GM23338 (cell line): ENCODE results near the gene PARVB. TPM values are rescaled to one million over a fixed set of nuclear protein-coding genes. Genes with fewer than 3 reads are reported as not detected.

ENCODE experiments used
- ATAC-seq: fragments of 200-7000 bp; cut with Tn5 transposase; 3 replicates; pipeline ENCODE4 v1.9.1; 2020
- DNase-seq: peaks from one replicate; pipeline ENCODE4 v3.0.0-alpha.2; 2015; ENCODE audit warnings: low spot score
- H2AFZ ChIP-seq: fragments of 200-600 bp; sonication (generic); 2 replicates; pipeline ENCODE4 v1.8.0; 2016; ENCODE audit warnings: antibody characterized with exemption, mild to moderate bottlenecking, moderate library complexity
- H3F3A ChIP-seq: fragments of 200-600 bp; sonication (generic); replicated peaks from 2 replicates; pipeline ENCODE4 v1.8.0; 2017; ENCODE audit warnings: antibody characterized with exemption, mixed run types, low read depth
- H3K27ac ChIP-seq: fragments of 200-600 bp; sonication (generic); 2 replicates; pipeline ENCODE4 v1.6.1; 2016; ENCODE audit warnings: low read depth
- H3K27me3 ChIP-seq: fragments of 200-600 bp; sonication (generic); 2 replicates; pipeline ENCODE4 v1.8.0; 2016; ENCODE audit warnings: mild to moderate bottlenecking, mixed run types, moderate library complexity; ENCODE audit not compliant: insufficient read depth
- H3K36me3 ChIP-seq: fragments of 200-600 bp; sonication (generic); 2 replicates; pipeline ENCODE4 v1.8.0; 2016; ENCODE audit warnings: mild to moderate bottlenecking; ENCODE audit not compliant: insufficient read depth
- H3K4me1 ChIP-seq: fragments of 200-600 bp; sonication (generic); 2 replicates; pipeline ENCODE4 v1.8.0; 2016; ENCODE audit warnings: mild to moderate bottlenecking, moderate library complexity; ENCODE audit not compliant: insufficient read depth
- H3K4me2 ChIP-seq: fragments of 200-600 bp; sonication (generic); 2 replicates; pipeline ENCODE4 v1.7.1; 2017; ENCODE audit warnings: mixed run types
- H3K4me3 ChIP-seq: fragments of 200-600 bp; sonication (generic); 2 replicates; pipeline ENCODE4 v1.6.1; 2016; ENCODE audit warnings: mixed run types
- H3K79me2 ChIP-seq: fragments of 200-600 bp; sonication (generic); replicated peaks from 2 replicates; pipeline ENCODE4 v1.8.0; 2017; ENCODE audit warnings: mild to moderate bottlenecking; ENCODE audit not compliant: insufficient read depth
- H3K9me2 ChIP-seq: fragments of 200-600 bp; sonication (generic); 2 replicates; pipeline ENCODE4 v1.8.0; 2017; ENCODE audit not compliant: insufficient read depth
- H4K20me1 ChIP-seq: fragments of 200-600 bp; sonication (generic); replicated peaks from 2 replicates; pipeline ENCODE4 v1.8.0; 2017; ENCODE audit warnings: mild to moderate bottlenecking; ENCODE audit not compliant: insufficient read depth
- H3K27ac Mint-ChIP-seq: 2 replicates; pipeline ENCODE4 v1.8.0; 2020; ENCODE audit warnings: inconsistent platforms, mild to moderate bottlenecking, moderate library complexity, mixed read lengths
- H3K27me3 Mint-ChIP-seq: 3 replicates; pipeline ENCODE4 v1.8.0; 2022; ENCODE audit warnings: low read depth, mild to moderate bottlenecking, moderate library complexity, mixed read lengths, inconsistent platforms; ENCODE audit not compliant: insufficient read depth, poor library complexity
- H3K36me3 Mint-ChIP-seq: 3 replicates; pipeline ENCODE4 v1.8.0; 2021; ENCODE audit warnings: low read depth, mild to moderate bottlenecking, inconsistent platforms, moderate library complexity, mixed read lengths
- H3K4me1 Mint-ChIP-seq: 3 replicates; pipeline ENCODE4 v1.8.0; 2020; ENCODE audit warnings: mild to moderate bottlenecking, inconsistent platforms, mixed read lengths
- H3K4me3 Mint-ChIP-seq: 3 replicates; pipeline ENCODE4 v1.8.0; 2021; ENCODE audit warnings: moderate library complexity, mild to moderate bottlenecking, inconsistent platforms, mixed read lengths
- H3K9me3 Mint-ChIP-seq: 3 replicates; pipeline ENCODE4 v1.8.0; 2020; ENCODE audit warnings: moderate library complexity, mild to moderate bottlenecking, inconsistent platforms, mixed read lengths
- CREB1 ChIP-seq: fragments of 250-450 bp; sonication (Bioruptor Pico); IDR thresholded peaks from 2 replicates; pipeline ENCODE4 v1.5.0; 2020; ENCODE audit warnings: low read depth, mild to moderate bottlenecking, moderate library complexity
- CTCF ChIP-seq, 2 experiments: fragments of 200-600 bp in 1 of 2; sonication (generic) in 1 of 2; conservative IDR thresholded peaks; 2 replicates each; pipeline versions ENCODE4 v1.5.1 to v1.6.1; 2016 to 2017; ENCODE audit warnings: antibody characterized with exemption in 2 of 2, low read depth in 2 of 2, mild to moderate bottlenecking in 2 of 2, moderate library complexity in 1 of 2
- ETS1 ChIP-seq: IDR thresholded peaks from 2 replicates; pipeline ENCODE4 v1.6.1; 2016; ENCODE audit warnings: antibody characterized with exemption
- EZH2 ChIP-seq: fragments of 200-600 bp; sonication (generic); IDR thresholded peaks from one replicate; pipeline ENCODE4 v1.8.0; 2017; ENCODE audit warnings: antibody characterized with exemption, mild to moderate bottlenecking, low read depth; ENCODE audit not compliant: unreplicated experiment
- EZH2phosphoT487 ChIP-seq: fragments of 200-600 bp; sonication (generic); IDR thresholded peaks from one replicate; pipeline ENCODE4 v1.8.1; 2018; ENCODE audit warnings: antibody characterized with exemption; ENCODE audit not compliant: unreplicated experiment
- JUNB ChIP-seq: IDR thresholded peaks from one replicate; pipeline ENCODE4 v1.6.1; 2016; ENCODE audit warnings: antibody characterized with exemption; ENCODE audit not compliant: unreplicated experiment
- NANOG ChIP-seq: IDR thresholded peaks from 2 replicates; pipeline ENCODE4 v1.6.1; 2016; ENCODE audit warnings: antibody characterized with exemption, borderline replicate concordance
- POLR2AphosphoS5 ChIP-seq: IDR thresholded peaks from 2 replicates; pipeline ENCODE4 v1.6.1; 2016; ENCODE audit warnings: antibody characterized with exemption, low read depth
- REST ChIP-seq: IDR thresholded peaks from one replicate; pipeline ENCODE4 v1.6.1; 2018; ENCODE audit warnings: antibody characterized with exemption; ENCODE audit not compliant: unreplicated experiment
- STAT1 ChIP-seq: IDR thresholded peaks from one replicate; pipeline ENCODE4 v1.6.1; 2016; ENCODE audit warnings: antibody characterized with exemption; ENCODE audit not compliant: unreplicated experiment
- ZNF114 ChIP-seq: fragments of 250-450 bp; sonication (Bioruptor Pico); IDR thresholded peaks from 2 replicates; pipeline ENCODE4 v1.5.0; 2020; ENCODE audit warnings: mild to moderate bottlenecking, moderate library complexity
- ZNF331 ChIP-seq: fragments of 250-450 bp; sonication (Bioruptor Pico); IDR thresholded peaks from 2 replicates; pipeline ENCODE4 v1.5.0; 2020; ENCODE audit warnings: low read depth, mild to moderate bottlenecking, moderate library complexity
- ZNF462 ChIP-seq: fragments of 250-450 bp; sonication (Bioruptor Pico); IDR thresholded peaks from 2 replicates; pipeline ENCODE4 v1.5.0; 2020; ENCODE audit warnings: mild to moderate bottlenecking, moderate library complexity
- polyA plus RNA-seq: library from polyadenylated mRNA; unstranded; fragments of >200 nt; fragmentation: Nextera tagmentation; extraction: Ambion mirVana; gene quantifications from 2 replicates; pipeline ENCODE4 v1.2.1, GENCODE V29; 2016
- total RNA-seq: library from RNA; depleted of rRNA; stranded (reverse); fragments of >200 nt; shearing (Covaris generic); gene quantifications from 2 replicates; pipeline ENCODE4 v1.2.3, GENCODE V29; 2014

Gene PARVB
- total and polyA plus RNA-seq, 2 experiments from 2014 or later = 4.3 to 7.7 TPM

DNA sequence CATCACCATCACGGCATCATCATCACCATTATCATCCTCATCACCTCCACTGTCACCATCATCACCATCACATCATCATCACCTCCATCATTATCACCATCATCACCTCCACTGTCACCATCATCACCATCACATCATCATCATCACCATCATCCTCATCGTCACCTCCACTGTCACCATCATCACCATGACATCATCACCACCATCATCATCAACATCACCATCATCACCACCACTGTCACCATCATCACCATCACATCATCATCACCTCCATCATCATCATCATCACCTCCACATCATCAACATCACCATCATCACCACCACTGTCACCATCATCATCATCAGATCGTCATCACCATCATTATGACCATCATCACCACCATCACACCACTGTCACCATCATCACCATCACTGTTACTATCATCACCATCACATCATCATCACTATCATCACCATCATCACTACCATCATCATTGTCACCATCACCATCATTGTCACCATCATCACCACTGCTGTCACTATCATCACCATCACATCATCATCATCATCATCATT is 189.5 kb downstream of the PARVB start:
- no peaks in the 10 kb centered on the region for H3K4me1 ChIP-seq
- H3K4me2 ChIP-seq = no peak overlapping the region
- peaks cover 2% of the 10 kb centered on the region for H3K27me3 Mint-ChIP-seq
- no peaks in the 10 kb centered on the region for H3F3A ChIP-seq
- DNase-seq (no peak), ATAC-seq (no peak)
- no peaks in the 10 kb centered on the region for H4K20me1 ChIP-seq
- H3K79me2 ChIP-seq = no peaks in the 10 kb centered on the region
- no peak overlapping the region for H3K27ac Mint-ChIP-seq
- no peaks in the 10 kb centered on the region for H3K4me1 Mint-ChIP-seq
- no peak overlapping the region for H3K27ac ChIP-seq
- H2AFZ ChIP-seq = no peak overlapping the region
- no peaks in the 10 kb centered on the region; the same call in 1 of the 2 replicates for H3K9me2 ChIP-seq
- H3K36me3 Mint-ChIP-seq = no peaks in the 10 kb centered on the region
- H3K36me3 ChIP-seq = no peaks in the 10 kb centered on the region
- TF ChIP-seq POLR2AphosphoS5 (no peak), ZNF114 (CRISPR knock-in tag) (no peak), EZH2phosphoT487 (no peak), REST (no peak), CTCF (conservative IDR thresholded peaks at IDR 0.05; ENCODE audit: low read depth in 2 of 2) (no peak), ZNF462 (CRISPR knock-in tag) (no peak), JUNB (no peak), ETS1 (no peak), ZNF331 (CRISPR knock-in tag) (no peak), NANOG (no peak), STAT1 (no peak), CREB1 (CRISPR knock-in tag) (no peak), EZH2 (no peak)
- no peaks in the 10 kb centered on the region for H3K27me3 ChIP-seq
- H3K9me3 Mint-ChIP-seq = peaks cover 5% of the 10 kb centered on the region; the same call in 2 of the 3 replicates
- H3K4me3 ChIP-seq = no peak overlapping the region
- no peak overlapping the region for H3K4me3 Mint-ChIP-seq
